CD14-positive monocyte (primary cell): Measurements from ENCODE around the gene ASCC2. TPM values are rescaled to one million over a fixed set of nuclear protein-coding genes. Genes with fewer than 3 reads are reported as not detected.
A peak's percentile ranks its signal among the peaks of the same experiment; 100 is the strongest.

Experiments used
- DNase-seq, 3 donors: peaks; one replicate each; pipeline ENCODE4 v3.0.0-alpha.2; 2011 to 2022
- H2AFZ ChIP-seq: 2 replicates; pipeline ENCODE4 v1.6.0; 2012; ENCODE audit warnings: mild to moderate bottlenecking, low read depth, low read length, inconsistent platforms; ENCODE audit not compliant: insufficient read depth, poor library complexity, severe bottlenecking
- H3K27ac ChIP-seq, 2 donors: 1 replicate in 1 of 2; 2 replicates in 1 of 2; pipeline ENCODE4 v1.5.1; 2012 to 2013; ENCODE audit warnings: low read length in 2 of 2, control low read depth in 1 of 2, inconsistent platforms in 1 of 2, low read depth in 1 of 2, mild to moderate bottlenecking in 1 of 2
- H3K27me3 ChIP-seq, 2 donors: one replicate each; pipeline versions ENCODE4 v1.6.0 to v1.6.1; 2011 to 2013; ENCODE audit warnings: low read length in 2 of 2; ENCODE audit not compliant: control insufficient read depth in 2 of 2, insufficient read depth in 2 of 2
- H3K36me3 ChIP-seq, 2 donors: replicated peaks in 1 of 2; 1 replicate in 1 of 2; 2 replicates in 1 of 2; pipeline versions ENCODE4 v1.5.1 to v1.6.1; 2012 to 2013; ENCODE audit warnings: low read length in 2 of 2, control low read depth in 1 of 2, inconsistent platforms in 1 of 2, mild to moderate bottlenecking in 1 of 2; ENCODE audit not compliant: insufficient read depth in 2 of 2, control insufficient read depth in 1 of 2
- H3K4me1 ChIP-seq, 2 donors: 1 replicate in 1 of 2; 2 replicates in 1 of 2; pipeline versions ENCODE4 v1.5.1 to v1.6.1; 2012 to 2013; ENCODE audit warnings: low read length in 2 of 2, control low read depth in 1 of 2, inconsistent platforms in 1 of 2, mild to moderate bottlenecking in 1 of 2, moderate library complexity in 1 of 2; ENCODE audit not compliant: insufficient read depth in 2 of 2, control insufficient read depth in 1 of 2
- H3K4me2 ChIP-seq: replicated peaks from 2 replicates; pipeline ENCODE3; 2012; ENCODE audit warnings: low read length, moderate library complexity, mild to moderate bottlenecking; ENCODE audit not compliant: poor library complexity, severe bottlenecking; ENCODE audit errors: extremely low read depth
- H3K4me3 ChIP-seq, 3 experiments: fragments of 200-600 bp in 1 of 3; sonication (generic) in 1 of 3; replicated peaks in 1 of 3; 1 replicate in 2 of 3; 2 replicates in 1 of 3; pipeline ENCODE4 v1.5.1; 2011 to 2013; ENCODE audit warnings: low read length in 3 of 3, mild to moderate bottlenecking in 3 of 3, control low read depth in 2 of 3, low read depth in 2 of 3, inconsistent platforms in 1 of 3, moderate library complexity in 1 of 3
- H3K79me2 ChIP-seq: 2 replicates; pipeline ENCODE4 v1.6.0; 2012; ENCODE audit warnings: mild to moderate bottlenecking, control low read depth, inconsistent platforms, low read length, moderate library complexity; ENCODE audit not compliant: insufficient read depth
- H3K9ac ChIP-seq: 2 replicates; pipeline ENCODE4 v1.6.0; 2017; ENCODE audit warnings: low read length, mild to moderate bottlenecking; ENCODE audit not compliant: insufficient read depth, poor library complexity, severe bottlenecking
- H3K9me3 ChIP-seq, 2 donors: replicated peaks in 1 of 2; 1 replicate in 1 of 2; 2 replicates in 1 of 2; pipeline versions ENCODE4 v1.5.1 to v1.6.1; 2012 to 2013; ENCODE audit warnings: low read length in 2 of 2, control low read depth in 1 of 2; ENCODE audit not compliant: control insufficient read depth in 1 of 2, insufficient read depth in 1 of 2
- H4K20me1 ChIP-seq: 2 replicates; pipeline ENCODE4 v1.6.0; 2012; ENCODE audit warnings: mild to moderate bottlenecking, low read length, control low read depth, moderate library complexity; ENCODE audit not compliant: insufficient read depth
- H3K27ac Mint-ChIP-seq, 7 donors: one replicate each; pipeline ENCODE4 v1.8.0; 2020; ENCODE audit warnings: mild to moderate bottlenecking in 7 of 7, mixed read lengths in 7 of 7, moderate library complexity in 6 of 7, inconsistent platforms in 2 of 7
- H3K27me3 Mint-ChIP-seq, 3 donors: one replicate each; pipeline ENCODE4 v1.8.0; 2021 to 2022; ENCODE audit warnings: low read depth in 3 of 3, mild to moderate bottlenecking in 3 of 3, mixed read lengths in 3 of 3, moderate library complexity in 3 of 3, inconsistent platforms in 1 of 3
- H3K36me3 Mint-ChIP-seq, 2 donors: one replicate each; pipeline ENCODE4 v1.8.0; 2020; ENCODE audit warnings: mixed read lengths in 2 of 2, inconsistent platforms in 1 of 2, mild to moderate bottlenecking in 1 of 2
- H3K4me1 Mint-ChIP-seq: one replicate; pipeline ENCODE4 v1.8.0; 2020; ENCODE audit warnings: mild to moderate bottlenecking, mixed read lengths
- H3K4me3 Mint-ChIP-seq, 2 donors: one replicate each; pipeline ENCODE4 v1.8.0; 2020; ENCODE audit warnings: mild to moderate bottlenecking in 2 of 2, mixed read lengths in 2 of 2, moderate library complexity in 1 of 2
- H3K9me3 Mint-ChIP-seq, 7 donors: one replicate each; pipeline ENCODE4 v1.8.0; 2020 to 2022; ENCODE audit warnings: mixed read lengths in 7 of 7, mild to moderate bottlenecking in 6 of 7, moderate library complexity in 6 of 7, inconsistent platforms in 2 of 7
- CTCF ChIP-seq: fragments of 200-600 bp; IDR thresholded peaks from one replicate; pipeline ENCODE4 v1.8.0; 2022; ENCODE audit warnings: antibody characterized with exemption, mild to moderate bottlenecking
- WGBS: methylation state at CpG from one replicate; pipeline ENCODE4 v1.1.5; 2013; ENCODE audit warnings: missing lambda C conversion rate; ENCODE audit not compliant: insufficient coverage; 5-methylcytosine and 5-hydroxymethylcytosine counted together
- intact Hi-C, 2 donors: fragments of 100-400 bp; cut with micrococcal nuclease; formaldehyde crosslinking; loops; one replicate each; pipeline versions ENCODE4 v1.15.0 to v1.15.1; 2023
- polyA plus RNA-seq, 3 donors: library from polyadenylated mRNA; depleted of rRNA in 1 of 3; unstranded in 2 of 3; stranded (reverse) in 1 of 3; fragments of 300-500 nt in 2 of 3; fragments of >200 nt in 1 of 3; fragmentation: Illumina TruSeq in 2 of 3; gene quantifications; 1 replicate in 2 of 3; 2 replicates in 1 of 3; pipeline ENCODE4 v1.2.3, GENCODE V29; 2012 to 2021

Gene ASCC2
- polyA plus RNA-seq, 3 donors = 23.8 to 77.2 (median 39.6) TPM

DNA sequence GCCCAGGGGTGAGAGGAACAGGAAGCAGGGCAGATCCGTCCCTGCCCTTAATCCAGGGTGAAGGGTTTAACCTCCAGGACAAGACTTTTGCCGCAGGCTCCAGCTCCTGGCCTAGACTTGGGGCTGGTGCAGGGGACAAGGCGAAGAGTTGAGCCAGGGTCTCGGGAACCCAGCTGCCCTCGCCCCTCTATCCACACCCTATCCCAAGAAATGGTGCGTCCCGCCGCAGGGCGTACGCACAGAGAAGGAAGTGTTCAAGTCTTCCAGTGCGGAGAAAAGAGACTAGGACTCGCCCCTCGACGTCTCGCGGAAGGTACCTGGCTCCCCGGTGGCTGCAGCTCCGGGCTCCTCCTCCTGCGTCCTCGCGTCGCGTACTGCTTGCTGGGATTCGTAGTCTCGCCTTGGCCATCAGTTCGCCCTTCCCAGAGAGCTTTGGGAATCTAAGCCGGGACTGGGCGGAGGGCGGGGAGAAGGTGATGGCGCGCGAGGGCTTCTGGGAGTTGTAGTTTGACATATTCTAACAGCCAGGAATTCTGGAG, 71.4 kb downstream of the ASCC2 start, which contains the start of gene ZMAT5:
Gene ZMAT5 (minus strand): TSS at position 376 of the 539 bp plus-strand sequence. CDS start 18,463 bp downstream, outside the sequence.
- Histone ChIP-seq H3K79me2 (peaks cover 56% of the 10 kb centered on the region), H3K4me1 (peaks cover 21 to 27% of the 10 kb centered on the region in 2 donors), H3K9ac (peak within 1 kb of the TSS; percentile 90), H3K4me3 (peak within 1 kb of the TSS; percentile 92 to 97 (median 96)), H3K9me3 (no peaks in the 10 kb centered on the region), H3K27ac (peak within 1 kb of the TSS; percentile 37 to 92), H2AFZ (peak within 1 kb of the TSS; percentile 99), H4K20me1 (no peaks in the 10 kb centered on the region), H3K4me2 (peak within 1 kb of the TSS; percentile 98), H3K27me3 (no peaks in the 10 kb centered on the region), H3K36me3 (peaks cover 12 to 29% of the 10 kb centered on the region in 2 donors)
- Mint-ChIP-seq H3K4me3 (peak within 1 kb of the TSS; percentile 99), H3K9me3 (no peaks in the 10 kb centered on the region), H3K27me3 (peaks cover 0 to 1% (median 0%) of the 10 kb centered on the region in 3 donors), H3K27ac (peak within 1 kb of the TSS; percentile 91 to 98 (median 96)), H3K4me1 (peaks cover 33% of the 10 kb centered on the region), H3K36me3 (peaks cover 20 to 24% of the 10 kb centered on the region in 2 donors)
- no peak for TF ChIP-seq CTCF
- WGBS = under 1% methylated on average over 22 of the region's 32 CpGs
- intact Hi-C loops = loop anchor here (5.0 to 10.0 kb wide), 3 partner anchors 116 to 238 kb away; partner anchors contain the start of genes MTMR3 (in 1 of the 2) and NF2 (in 1 of the 2)
- peak; percentile 80 to 90 (median 88) for DNase-seq

DNA sequence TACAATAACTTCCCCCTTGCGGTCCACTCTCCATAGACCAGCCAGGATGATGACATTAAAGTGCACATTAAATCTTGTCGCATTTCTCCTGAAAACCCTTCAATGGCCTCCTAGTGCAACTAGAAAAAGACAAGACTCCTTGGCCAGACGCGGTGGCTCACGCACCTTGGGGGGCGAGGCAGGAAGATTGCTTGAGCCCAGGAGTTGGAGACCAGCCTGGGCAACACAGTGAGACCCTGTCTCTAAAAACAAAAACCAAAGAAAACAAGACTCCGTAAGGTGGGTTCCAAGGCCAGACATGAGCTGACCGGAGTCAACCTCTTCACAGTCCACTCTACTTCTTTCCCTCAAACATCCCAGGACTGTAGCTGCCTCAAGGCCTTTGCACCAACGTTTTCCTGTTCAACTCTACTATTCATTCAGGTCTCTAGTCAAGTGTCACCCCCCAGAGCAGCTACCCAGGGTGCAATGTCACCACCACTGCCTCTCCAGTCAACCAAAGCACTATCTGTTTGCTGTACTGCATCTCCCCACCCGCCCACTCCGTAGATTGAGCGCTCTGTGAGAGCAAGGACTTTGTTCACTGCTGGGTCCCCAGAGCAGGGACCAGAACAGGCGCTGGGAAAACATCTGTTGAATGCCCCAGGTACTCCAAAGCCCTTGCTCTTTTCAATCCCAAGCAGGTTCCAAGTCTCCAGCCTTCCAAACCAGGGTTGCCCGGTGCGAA, 72.0 kb downstream of the ASCC2 start:
- WGBS = 59% methylated on average over 9 of the region's 15 CpGs
- Histone ChIP-seq H2AFZ (peak overlapping the region; percentile 99), H3K4me3 (peak overlapping the region; percentile 92 to 97 (median 96)), H3K27me3 (no peaks in the 10 kb centered on the region), H4K20me1 (no peaks in the 10 kb centered on the region), H3K9me3 (no peaks in the 10 kb centered on the region), H3K9ac (peak overlapping the region; percentile 69), H3K79me2 (peaks cover 56% of the 10 kb centered on the region), H3K4me1 (peaks cover 21 to 27% of the 10 kb centered on the region in 2 donors), H3K4me2 (peak overlapping the region; percentile 98), H3K27ac (peak overlapping the region; percentile 37 to 92), H3K36me3 (peaks cover 12 to 26% of the 10 kb centered on the region in 2 donors)
- Mint-ChIP-seq H3K9me3 (no peaks in the 10 kb centered on the region), H3K27me3 (peaks cover 0 to 1% (median 0%) of the 10 kb centered on the region in 3 donors), H3K4me3 (peak overlapping the region; percentile 99), H3K27ac (peak overlapping the region; percentile 91 to 98 (median 96)), H3K36me3 (peaks cover 19 to 24% of the 10 kb centered on the region in 2 donors), H3K4me1 (peaks cover 33% of the 10 kb centered on the region)
- no peak for TF ChIP-seq CTCF
- DNase-seq = no peak
- intact Hi-C loops = loop anchor here (5.0 to 10.0 kb wide), 3 partner anchors 116 to 239 kb away; partner anchors contain the start of genes MTMR3 (in 1 of the 2) and NF2 (in 1 of the 2)
